22Rv1 (cell line): ENCODE results near the gene PCDHGA9.
"Not testable (repeated sequence)": the region's sequence is repeated elsewhere in the genome, so short reads cannot be mapped to it uniquely, and the experiment has no call there.

Source experiments
- CTCF ChIP-seq: fragments of 450-650 bp; IDR thresholded peaks from 2 replicates; pipeline ENCODE4 v1.5.1; 2017; ENCODE audit warnings: mild to moderate bottlenecking
- ZFX ChIP-seq: fragments of 450-650 bp; IDR thresholded peaks from 2 replicates; pipeline ENCODE4 v1.6.1; 2017; ENCODE audit warnings: antibody characterized with exemption, borderline replicate concordance

GRCh38 chr5:141394401-141395187, 8.0 kb upstream of the PCDHGA9 start:
- TF ChIP-seq CTCF, ZFX: not testable (repeated sequence)
